MM.1S (cell line): ENCODE results near the gene FARS2.

Experiments used
- DNase-seq: peaks from one replicate; pipeline ENCODE4 v3.0.0-alpha.2; 2015
- H2AFZ ChIP-seq: fragments of 300-600 bp; sonication (generic); 2 replicates; pipeline ENCODE4 v1.6.0; 2016; ENCODE audit warnings: antibody characterized with exemption, low read length
- H3F3A ChIP-seq: fragments of 300-600 bp; sonication (generic); 2 replicates; pipeline ENCODE4 v1.6.1; 2016; ENCODE audit warnings: mild to moderate bottlenecking, antibody characterized with exemption, low read length, moderate library complexity, mixed read lengths; ENCODE audit not compliant: insufficient read depth
- H3K27ac ChIP-seq: fragments of 300-600 bp; sonication (generic); 2 replicates; pipeline ENCODE4 v1.5.1; 2016; ENCODE audit warnings: mild to moderate bottlenecking, low read length
- H3K27me3 ChIP-seq: fragments of 300-600 bp; sonication (generic); replicated peaks from 2 replicates; pipeline ENCODE4 v1.6.0; 2016; ENCODE audit warnings: low read length; ENCODE audit not compliant: insufficient read depth
- H3K36me3 ChIP-seq: fragments of 300-600 bp; sonication (generic); replicated peaks from 2 replicates; pipeline ENCODE4 v1.6.1; 2016; ENCODE audit warnings: mild to moderate bottlenecking, low read length, mixed read lengths; ENCODE audit not compliant: insufficient read depth
- H3K4me1 ChIP-seq: fragments of 300-600 bp; sonication (generic); 2 replicates; pipeline ENCODE4 v1.6.1; 2016; ENCODE audit warnings: low read length, mixed read lengths
- H3K4me2 ChIP-seq: fragments of 300-600 bp; sonication (generic); 2 replicates; pipeline ENCODE4 v1.6.0; 2016; ENCODE audit warnings: low read depth, low read length
- H3K4me3 ChIP-seq: fragments of 300-600 bp; sonication (generic); 2 replicates; pipeline ENCODE4 v1.5.1; 2016; ENCODE audit warnings: low read length, mixed read lengths
- H3K79me2 ChIP-seq: fragments of 300-600 bp; sonication (generic); 2 replicates; pipeline ENCODE4 v1.6.1; 2016; ENCODE audit warnings: mixed run types, low read length, mixed read lengths
- H3K9ac ChIP-seq: fragments of 300-600 bp; sonication (generic); 2 replicates; pipeline ENCODE4 v1.6.1; 2016; ENCODE audit warnings: low read length, mixed read lengths
- H3K9me2 ChIP-seq: fragments of 300-600 bp; sonication (generic); replicated peaks from 2 replicates; pipeline ENCODE4 v1.6.1; 2016; ENCODE audit warnings: mild to moderate bottlenecking, low read length, mixed read lengths; ENCODE audit not compliant: insufficient read depth
- H3K9me3 ChIP-seq: fragments of 300-600 bp; sonication (generic); replicated peaks from 2 replicates; pipeline ENCODE4 v1.6.1; 2016; ENCODE audit warnings: mild to moderate bottlenecking, low read length, mixed read lengths; ENCODE audit not compliant: insufficient read depth
- H4K20me1 ChIP-seq: fragments of 300-600 bp; sonication (generic); 2 replicates; pipeline ENCODE4 v1.6.1; 2016; ENCODE audit warnings: mild to moderate bottlenecking, low read length, moderate library complexity, mixed read lengths; ENCODE audit not compliant: insufficient read depth
- CTCF ChIP-seq: fragments of 300-600 bp; sonication (generic); IDR thresholded peaks from 2 replicates; pipeline ENCODE4 v1.5.1; 2016; ENCODE audit warnings: antibody characterized with exemption, low read length, mixed read lengths
- EZH2 ChIP-seq: fragments of 300-600 bp; sonication (generic); optimal IDR thresholded peaks from 2 replicates; pipeline ENCODE3; 2017; ENCODE audit warnings: low read depth, mild to moderate bottlenecking, antibody characterized with exemption, low read length, mixed read lengths
- EZH2phosphoT487 ChIP-seq: fragments of 300-600 bp; sonication (generic); IDR thresholded peaks from 2 replicates; pipeline ENCODE4 v1.6.1; 2018; ENCODE audit warnings: antibody characterized with exemption, low read length

The FARS2 gene

DNA sequence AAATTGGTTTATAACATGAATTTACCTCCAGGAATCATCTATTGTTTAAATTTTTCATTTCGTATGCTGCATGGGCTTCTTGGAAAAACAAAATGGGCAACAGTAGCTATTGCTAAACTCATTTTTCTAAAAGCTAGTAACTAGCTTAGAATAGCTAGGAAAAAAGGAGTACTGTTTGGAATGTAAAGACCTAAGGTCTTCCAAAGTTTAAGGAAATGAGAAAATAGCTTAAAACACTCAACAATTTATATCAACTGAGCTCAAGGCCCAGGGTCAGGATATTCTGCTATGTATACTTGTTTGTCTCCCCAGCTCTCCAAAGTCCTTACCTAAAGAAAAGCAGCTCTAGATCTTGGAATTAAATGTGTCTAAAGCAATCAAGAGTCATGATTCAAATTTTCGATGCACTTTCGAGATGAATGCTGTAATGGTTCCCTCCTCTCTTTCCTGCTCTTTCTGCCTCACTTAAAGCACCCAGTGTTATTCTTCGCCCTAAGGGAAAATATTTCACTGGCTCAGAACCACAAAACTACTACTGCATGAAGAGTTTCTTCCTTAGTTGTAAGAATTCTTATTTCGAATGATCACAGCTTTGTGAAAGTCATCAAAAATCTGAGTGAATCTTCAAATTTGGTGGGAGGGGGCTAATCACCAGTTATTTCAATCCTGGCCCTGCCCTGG is 42.2 kb upstream of the FARS2 start:
- Histone ChIP-seq H2AFZ (no peak overlapping the region), H4K20me1 (no peaks in the 10 kb centered on the region), H3K36me3 (no peaks in the 10 kb centered on the region), H3K9ac (no peak overlapping the region), H3K4me2 (no peak overlapping the region), H3K27me3 (no peaks in the 10 kb centered on the region), H3K9me3 (no peaks in the 10 kb centered on the region), H3K27ac (no peak overlapping the region), H3K4me1 (no peaks in the 10 kb centered on the region), H3K9me2 (no peaks in the 10 kb centered on the region), H3K4me3 (no peak overlapping the region), H3K79me2 (no peaks in the 10 kb centered on the region), H3F3A (no peaks in the 10 kb centered on the region)
- TF ChIP-seq CTCF (no peak), EZH2phosphoT487 (no peak), EZH2 (no peak)
- no peak for DNase-seq

GRCh38 chr6:5220443-5220842 is 40.9 kb upstream of the FARS2 start:
- H2AFZ ChIP-seq, result no peak overlapping the region
- no peak overlapping the region for H3K27ac ChIP-seq
- no peak overlapping the region for H3K9ac ChIP-seq
- TF ChIP-seq EZH2phosphoT487, result no peak
- TF ChIP-seq EZH2, result no peak
- no peak for TF ChIP-seq CTCF
- no peak overlapping the region for H3K4me3 ChIP-seq
- H3K4me1 ChIP-seq, result no peaks in the 10 kb centered on the region
- no peaks in the 10 kb centered on the region for H4K20me1 ChIP-seq
- H3F3A ChIP-seq, result no peaks in the 10 kb centered on the region
- no peaks in the 10 kb centered on the region for H3K79me2 ChIP-seq
- no peaks in the 10 kb centered on the region for H3K9me3 ChIP-seq
- H3K27me3 ChIP-seq, result no peaks in the 10 kb centered on the region
- H3K4me2 ChIP-seq, result no peak overlapping the region
- H3K36me3 ChIP-seq, result no peaks in the 10 kb centered on the region
- no peak for DNase-seq
- H3K9me2 ChIP-seq, result no peaks in the 10 kb centered on the region

- TF ChIP-seq EZH2phosphoT487 (no peak), EZH2 (no peak), CTCF (no peak)
- Histone ChIP-seq H3K4me1 (peaks cover 4% of the 10 kb centered on the region; the same call in 1 of the 2 replicates), H3K4me3 (no peak overlapping the region), H3K27me3 (no peaks in the 10 kb centered on the region), H3K9me2 (no peaks in the 10 kb centered on the region), H2AFZ (no peak overlapping the region), H3K9me3 (no peaks in the 10 kb centered on the region), H3K27ac (no peak overlapping the region), H3F3A (no peaks in the 10 kb centered on the region), H3K79me2 (no peaks in the 10 kb centered on the region), H3K9ac (no peak overlapping the region), H3K36me3 (no peaks in the 10 kb centered on the region), H3K4me2 (no peak overlapping the region), H4K20me1 (no peaks in the 10 kb centered on the region)
- DNase-seq, result no peak
Observed at GRCh38 chr6:5223309-5223708, 38.0 kb upstream of the FARS2 start.
